ENCODE data around the gene NMNAT3.

NMNAT3 gene

DNA sequence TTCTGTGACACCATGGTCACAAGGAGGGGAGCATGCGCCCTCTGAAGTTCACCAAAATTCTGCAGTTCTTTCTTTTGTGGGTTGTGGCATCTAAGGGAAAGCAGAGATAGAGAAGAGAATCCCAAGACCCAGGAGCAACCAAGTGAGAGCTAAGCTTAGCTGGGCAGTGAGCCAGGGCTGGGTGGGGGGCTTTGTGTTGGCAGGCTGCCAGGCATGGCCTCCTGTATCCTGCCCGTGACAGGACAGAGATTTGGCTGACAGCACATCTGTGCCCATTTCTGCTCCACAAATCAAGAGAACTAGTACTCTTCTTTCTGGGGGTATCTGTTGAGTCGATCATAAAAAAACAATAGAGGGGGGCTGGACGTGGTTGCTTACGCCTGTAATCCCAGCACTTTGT lies 66.2 kb downstream of the NMNAT3 start:
- no peaks in the 10 kb centered on the region for H3K36me3 ChIP-seq (replicated peaks; ENCODE audit: low read depth, low read length)
- TF ChIP-seq, protein P1, sequence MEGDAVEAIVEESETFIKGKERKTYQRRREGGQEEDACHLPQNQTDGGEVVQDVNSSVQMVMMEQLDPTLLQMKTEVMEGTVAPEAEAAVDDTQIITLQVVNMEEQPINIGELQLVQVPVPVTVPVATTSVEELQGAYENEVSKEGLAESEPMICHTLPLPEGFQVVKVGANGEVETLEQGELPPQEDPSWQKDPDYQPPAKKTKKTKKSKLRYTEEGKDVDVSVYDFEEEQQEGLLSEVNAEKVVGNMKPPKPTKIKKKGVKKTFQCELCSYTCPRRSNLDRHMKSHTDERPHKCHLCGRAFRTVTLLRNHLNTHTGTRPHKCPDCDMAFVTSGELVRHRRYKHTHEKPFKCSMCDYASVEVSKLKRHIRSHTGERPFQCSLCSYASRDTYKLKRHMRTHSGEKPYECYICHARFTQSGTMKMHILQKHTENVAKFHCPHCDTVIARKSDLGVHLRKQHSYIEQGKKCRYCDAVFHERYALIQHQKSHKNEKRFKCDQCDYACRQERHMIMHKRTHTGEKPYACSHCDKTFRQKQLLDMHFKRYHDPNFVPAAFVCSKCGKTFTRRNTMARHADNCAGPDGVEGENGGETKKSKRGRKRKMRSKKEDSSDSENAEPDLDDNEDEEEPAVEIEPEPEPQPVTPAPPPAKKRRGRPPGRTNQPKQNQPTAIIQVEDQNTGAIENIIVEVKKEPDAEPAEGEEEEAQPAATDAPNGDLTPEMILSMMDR (IDR thresholded peaks at IDR 0.05; ENCODE audit: low read depth, low read length) = no peak
- TF ChIP-seq EZH2phosphoT487 (IDR thresholded peaks at IDR 0.05; ENCODE audit: low read depth) = no peak
- H3K9me3 ChIP-seq (ENCODE audit: insufficient read depth, low read length) = no peaks in the 10 kb centered on the region

DNA sequence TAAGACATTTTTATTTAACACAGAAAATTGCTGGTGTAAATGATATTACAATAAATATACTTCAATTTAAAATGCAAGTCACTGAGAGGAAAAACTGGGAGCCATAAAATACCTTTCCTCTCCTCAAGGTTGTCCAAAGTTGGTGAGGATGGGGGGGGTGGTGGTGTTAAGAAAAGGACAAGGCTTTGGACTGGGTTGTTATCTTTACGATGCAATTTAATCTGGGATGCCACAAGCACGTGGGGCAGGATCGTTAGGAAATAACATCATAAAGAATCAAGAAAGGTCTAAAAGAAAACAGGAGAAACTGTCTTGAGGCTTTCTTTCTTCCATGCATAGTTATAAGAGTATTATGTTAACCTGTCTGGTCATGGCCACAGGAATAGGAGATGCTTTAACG lies 66.9 kb downstream of the NMNAT3 start:
- Histone ChIP-seq H3K9me3 (ENCODE audit: insufficient read depth, low read length) (no peaks in the 10 kb centered on the region), H3K36me3 (replicated peaks; ENCODE audit: low read depth, low read length) (no peaks in the 10 kb centered on the region), H2AFZ (ENCODE audit: low read depth, low read length) (no peak overlapping the region), H3K79me2 (ENCODE audit: low read length) (no peaks in the 10 kb centered on the region), H3K4me1 (ENCODE audit: low read length) (no peaks in the 10 kb centered on the region), H4K20me1 (ENCODE audit: insufficient read depth, low read length) (no peaks in the 10 kb centered on the region), H3K4me2 (ENCODE audit: low read length) (no peak overlapping the region), H3K27me3 (ENCODE audit: low read depth, low read length) (peaks cover under 1% of the 10 kb centered on the region), H3K27ac (ENCODE audit: low read length) (no peak overlapping the region), H3K4me3 (ENCODE audit: low read length) (no peak overlapping the region), H3K9ac (ENCODE audit: low read length) (no peak overlapping the region)
- TF ChIP-seq, protein P1 (IDR thresholded peaks at IDR 0.05; ENCODE audit: low read depth, low read length) = no peak
- no peak for TF ChIP-seq EZH2phosphoT487 (IDR thresholded peaks at IDR 0.05; ENCODE audit: low read depth)

More for the DNA sequence above, 66.2 kb downstream of the NMNAT3 start:
- Histone ChIP-seq H2AFZ (ENCODE audit: low read depth, low read length) (no peak overlapping the region), H4K20me1 (ENCODE audit: insufficient read depth, low read length) (no peaks in the 10 kb centered on the region), H3K4me2 (ENCODE audit: low read length) (no peak overlapping the region), H3K9ac (ENCODE audit: low read length) (no peak overlapping the region), H3K79me2 (ENCODE audit: low read length) (no peaks in the 10 kb centered on the region), H3K4me3 (ENCODE audit: low read length) (no peak overlapping the region), H3K4me1 (ENCODE audit: low read length) (no peaks in the 10 kb centered on the region), H3K27ac (ENCODE audit: low read length) (no peak overlapping the region), H3K27me3 (ENCODE audit: low read depth, low read length) (peaks cover 3% of the 10 kb centered on the region)

DNA sequence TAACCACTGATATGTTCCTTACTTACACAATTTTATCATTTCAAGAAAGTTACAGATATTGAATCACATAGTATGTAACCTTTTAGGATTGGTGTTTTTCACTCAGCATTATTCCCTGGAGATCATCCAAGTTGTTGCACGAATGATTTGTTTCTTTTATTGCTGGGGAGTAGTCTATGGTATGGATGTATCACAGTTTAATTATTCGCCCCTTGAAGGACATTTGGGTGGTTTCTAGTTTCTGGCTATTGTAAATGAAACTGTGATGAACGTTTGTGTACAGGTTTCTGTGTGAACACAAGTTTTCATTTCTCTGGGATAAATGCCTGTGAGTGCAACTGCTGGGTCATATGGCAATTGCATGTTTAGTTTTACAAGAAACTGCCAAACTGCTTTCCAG lies 68.8 kb downstream of the NMNAT3 start:
- Histone ChIP-seq H3K36me3 (replicated peaks; ENCODE audit: low read depth, low read length) (no peaks in the 10 kb centered on the region), H4K20me1 (ENCODE audit: insufficient read depth, low read length) (no peaks in the 10 kb centered on the region), H3K9ac (ENCODE audit: low read length) (no peak overlapping the region), H3K27ac (ENCODE audit: low read length) (no peak overlapping the region), H3K4me2 (ENCODE audit: low read length) (no peak overlapping the region), H3K4me3 (ENCODE audit: low read length) (no peak overlapping the region), H2AFZ (ENCODE audit: low read depth, low read length) (no peak overlapping the region), H3K79me2 (ENCODE audit: low read length) (no peaks in the 10 kb centered on the region), H3K27me3 (ENCODE audit: low read depth, low read length) (no peaks in the 10 kb centered on the region), H3K9me3 (ENCODE audit: insufficient read depth, low read length) (no peaks in the 10 kb centered on the region), H3K4me1 (ENCODE audit: low read length) (no peaks in the 10 kb centered on the region)
- TF ChIP-seq, protein P1 (IDR thresholded peaks at IDR 0.05; ENCODE audit: low read depth, low read length) = no peak
- no peak for TF ChIP-seq EZH2phosphoT487 (IDR thresholded peaks at IDR 0.05; ENCODE audit: low read depth)

DNA sequence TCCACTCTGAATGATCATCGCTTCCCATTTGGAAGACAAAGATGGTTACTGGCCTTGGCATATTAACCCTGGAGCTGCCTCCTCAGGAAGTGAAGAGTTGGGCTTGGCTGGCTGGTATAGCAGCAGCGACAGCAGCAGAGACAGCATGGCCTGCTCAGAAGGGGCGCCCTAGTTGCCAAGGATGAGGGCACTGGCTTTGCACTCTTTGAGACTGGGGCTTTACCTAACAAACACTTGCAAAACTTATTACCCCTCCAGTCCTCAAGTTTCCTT lies 69.7 kb downstream of the NMNAT3 start:
- H3K4me3 ChIP-seq (ENCODE audit: low read length) = no peak overlapping the region
- no peak overlapping the region for H3K4me2 ChIP-seq (ENCODE audit: low read length)
- H3K27me3 ChIP-seq (ENCODE audit: low read depth, low read length) = no peaks in the 10 kb centered on the region
- H3K79me2 ChIP-seq (ENCODE audit: low read length) = no peaks in the 10 kb centered on the region
- H2AFZ ChIP-seq (ENCODE audit: low read depth, low read length) = no peak overlapping the region
- no peaks in the 10 kb centered on the region for H4K20me1 ChIP-seq (ENCODE audit: insufficient read depth, low read length)
- TF ChIP-seq, protein P1 (IDR thresholded peaks at IDR 0.05; ENCODE audit: low read depth, low read length) = no peak
- TF ChIP-seq EZH2phosphoT487 (IDR thresholded peaks at IDR 0.05; ENCODE audit: low read depth) = no peak
- H3K9me3 ChIP-seq (ENCODE audit: insufficient read depth, low read length) = no peaks in the 10 kb centered on the region
- H3K4me1 ChIP-seq (ENCODE audit: low read length) = no peaks in the 10 kb centered on the region
- no peak overlapping the region for H3K27ac ChIP-seq (ENCODE audit: low read length)
- H3K9ac ChIP-seq (ENCODE audit: low read length) = no peak overlapping the region
- H3K36me3 ChIP-seq (replicated peaks; ENCODE audit: low read depth, low read length) = no peaks in the 10 kb centered on the region

Data from OCI-LY3 (cell line).